ENCODE results near the gene MEI1. TPM values are rescaled to one million over a fixed set of nuclear protein-coding genes. Genes with fewer than 3 reads are reported as not detected.
A peak's percentile ranks its signal among the peaks of the same experiment; 100 is the strongest.

The MEI1 gene
- total RNA-seq, 2 experiments from 2014 or later, result 27.7 to 28.4 TPM

DNA sequence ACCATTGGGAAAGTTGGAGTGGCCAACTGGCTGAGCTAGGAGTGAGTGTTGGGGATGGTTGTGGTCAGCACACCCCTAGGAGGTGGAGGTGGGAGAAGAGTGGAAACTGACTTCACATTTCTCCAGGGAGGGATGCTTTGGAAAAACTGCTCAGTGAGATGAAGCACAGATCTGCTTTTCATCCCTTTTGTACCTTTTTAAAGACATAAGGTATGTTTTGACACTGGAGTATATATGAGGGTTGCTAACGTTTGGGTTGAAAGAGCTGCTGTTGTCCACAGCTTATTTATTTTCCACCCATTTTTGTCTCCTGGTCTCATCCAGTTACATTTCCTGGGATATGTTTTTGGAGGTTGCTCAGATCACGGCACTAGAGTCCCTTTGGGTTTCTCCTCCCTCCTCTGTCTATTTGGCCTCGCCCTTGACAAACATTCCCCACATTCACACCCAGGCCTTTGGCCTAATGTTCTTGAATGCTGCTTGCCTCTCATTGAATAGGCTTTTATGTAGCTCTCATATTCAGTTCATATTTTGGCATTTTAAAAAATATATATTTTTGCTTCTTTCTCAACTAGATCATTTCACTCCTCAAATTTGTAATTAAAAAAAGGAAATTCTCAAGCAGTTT lies 141.9 kb downstream of the MEI1 start:
- no peak overlapping the region for H3K27ac Mint-ChIP-seq
- intact Hi-C loops (cut with micrococcal nuclease), result no loop called here
- peaks cover 70% of the 10 kb centered on the region for H3K4me1 Mint-ChIP-seq (ENCODE audit: low read depth)
- no peaks in the 10 kb centered on the region for H3K9me3 Mint-ChIP-seq
- DNase-seq (no peak), ATAC-seq (no peak)
- H3K36me3 Mint-ChIP-seq (ENCODE audit: low read depth), result peaks cover 55% of the 10 kb centered on the region
- H3K4me3 Mint-ChIP-seq, result no peak overlapping the region
- no peaks in the 10 kb centered on the region for H3K27me3 Mint-ChIP-seq
- POLR2A ChIA-PET, result interaction anchor here (0.6 to 3.9 kb wide), 6 partner anchors 13 to 700 kb away, joined by 3 to 14 read pairs (median 4); no protein-coding TSS in a partner anchor
- TF ChIP-seq, protein P1, sequence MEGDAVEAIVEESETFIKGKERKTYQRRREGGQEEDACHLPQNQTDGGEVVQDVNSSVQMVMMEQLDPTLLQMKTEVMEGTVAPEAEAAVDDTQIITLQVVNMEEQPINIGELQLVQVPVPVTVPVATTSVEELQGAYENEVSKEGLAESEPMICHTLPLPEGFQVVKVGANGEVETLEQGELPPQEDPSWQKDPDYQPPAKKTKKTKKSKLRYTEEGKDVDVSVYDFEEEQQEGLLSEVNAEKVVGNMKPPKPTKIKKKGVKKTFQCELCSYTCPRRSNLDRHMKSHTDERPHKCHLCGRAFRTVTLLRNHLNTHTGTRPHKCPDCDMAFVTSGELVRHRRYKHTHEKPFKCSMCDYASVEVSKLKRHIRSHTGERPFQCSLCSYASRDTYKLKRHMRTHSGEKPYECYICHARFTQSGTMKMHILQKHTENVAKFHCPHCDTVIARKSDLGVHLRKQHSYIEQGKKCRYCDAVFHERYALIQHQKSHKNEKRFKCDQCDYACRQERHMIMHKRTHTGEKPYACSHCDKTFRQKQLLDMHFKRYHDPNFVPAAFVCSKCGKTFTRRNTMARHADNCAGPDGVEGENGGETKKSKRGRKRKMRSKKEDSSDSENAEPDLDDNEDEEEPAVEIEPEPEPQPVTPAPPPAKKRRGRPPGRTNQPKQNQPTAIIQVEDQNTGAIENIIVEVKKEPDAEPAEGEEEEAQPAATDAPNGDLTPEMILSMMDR (IDR thresholded peaks at IDR 0.05), result no peak
- CTCF ChIA-PET, result interaction anchor here (0.8 to 7.3 kb wide), 5 partner anchors 7 to 143 kb away, joined by 3 to 42 read pairs (median 8); no protein-coding TSS in a partner anchor

DNA sequence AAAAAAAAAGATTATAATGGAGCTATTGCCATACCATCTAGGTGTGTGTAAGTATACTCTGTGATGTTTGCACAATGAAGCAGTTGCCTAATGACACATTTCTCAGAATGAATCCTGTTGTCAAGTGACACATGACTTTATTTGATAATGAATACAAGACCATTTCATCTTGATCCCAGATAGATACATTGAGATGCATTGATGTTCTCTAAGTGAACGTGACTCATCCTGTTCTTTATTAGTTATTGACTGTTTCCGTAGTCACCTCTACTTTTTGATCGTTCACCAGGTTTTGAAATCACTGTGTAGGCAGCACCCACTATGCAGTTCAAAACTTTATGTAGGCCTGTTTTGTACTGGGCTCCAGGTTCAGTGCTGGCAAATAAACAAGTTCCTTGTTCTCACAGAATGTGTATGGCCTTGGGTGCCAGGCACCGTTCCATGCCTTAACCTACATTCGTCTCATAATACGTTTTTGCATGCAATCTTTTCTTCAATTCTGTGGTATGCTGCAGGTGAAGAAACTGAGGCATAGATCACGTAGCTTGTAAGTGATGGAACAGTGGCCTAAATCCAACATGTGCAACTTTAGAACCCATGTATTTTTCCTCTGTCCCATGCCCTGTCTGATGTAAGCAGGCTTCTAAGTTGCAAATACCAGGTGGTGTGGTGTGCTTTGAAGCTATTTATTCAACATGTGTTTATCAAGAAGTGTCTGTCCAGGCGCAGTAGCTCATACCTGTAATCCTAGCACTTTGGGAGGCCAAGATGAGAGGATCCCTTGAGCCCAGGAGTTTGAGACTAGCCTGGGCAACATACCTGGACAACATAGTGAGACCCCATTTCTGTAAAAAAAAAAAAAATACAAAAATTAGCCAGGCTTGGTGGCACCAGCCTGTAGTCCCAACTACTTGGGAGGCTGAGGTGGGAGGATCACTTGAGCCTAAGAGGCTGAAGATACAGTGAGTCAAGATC lies 144.0 kb downstream of the MEI1 start:
- ChIA-PET CTCF (interaction anchor here (0.7 to 7.3 kb wide), 4 partner anchors 9 to 21 kb away, joined by 3 to 42 read pairs (median 6); no protein-coding TSS in a partner anchor), POLR2A (interaction anchor here (0.7 to 3.9 kb wide), 8 partner anchors 9 to 84 kb away, joined by 3 to 23 read pairs (median 9); partner anchors contain the start of gene SREBF2)
- H3K4me1 Mint-ChIP-seq (ENCODE audit: low read depth), result peaks cover 73% of the 10 kb centered on the region
- peak overlapping the region; percentile 69 for H3K27ac Mint-ChIP-seq
- H3K36me3 Mint-ChIP-seq (ENCODE audit: low read depth), result peaks cover 51% of the 10 kb centered on the region
- intact Hi-C loops (cut with micrococcal nuclease), result loop anchor here (1.0 kb wide), 1 partner anchor 14 kb away; no protein-coding TSS in a partner anchor
- peak; percentile 90 for ATAC-seq
- no peak overlapping the region for H3K4me3 Mint-ChIP-seq
- TF ChIP-seq, protein P1 (IDR thresholded peaks at IDR 0.05), result no peak
- no peaks in the 10 kb centered on the region for H3K9me3 Mint-ChIP-seq
- DNase-seq, result peak; percentile 17
- H3K27me3 Mint-ChIP-seq, result no peaks in the 10 kb centered on the region

DNA sequence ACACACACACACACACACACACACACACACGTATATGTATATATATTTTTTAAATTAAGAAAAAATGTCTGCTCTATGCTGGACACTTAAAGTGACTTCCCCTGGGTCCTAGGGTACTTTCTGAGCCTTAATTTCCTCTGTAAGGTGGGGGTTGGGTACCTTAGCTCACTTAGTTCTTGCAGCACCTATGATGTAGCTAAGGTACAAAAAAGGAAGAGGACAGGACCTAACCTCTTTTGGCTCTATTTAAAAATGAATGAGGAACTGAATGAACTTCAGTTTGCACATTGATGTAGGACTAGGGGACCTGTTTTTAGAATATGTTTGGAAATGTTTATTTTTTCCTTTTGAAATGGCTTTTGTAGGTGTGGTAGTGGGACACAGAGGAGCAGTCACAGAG lies 144.7 kb downstream of the MEI1 start:
- H3K27ac Mint-ChIP-seq, result peak overlapping the region; percentile 63
- ATAC-seq, result no peak
- intact Hi-C loops (cut with micrococcal nuclease), result no loop called here
- H3K27me3 Mint-ChIP-seq, result no peaks in the 10 kb centered on the region
- H3K4me3 Mint-ChIP-seq, result no peak overlapping the region
- DNase-seq, result no peak
- H3K4me1 Mint-ChIP-seq (ENCODE audit: low read depth), result peaks cover 75% of the 10 kb centered on the region
- TF ChIP-seq, protein P1 (IDR thresholded peaks at IDR 0.05), result no peak
- H3K36me3 Mint-ChIP-seq (ENCODE audit: low read depth), result peaks cover 51% of the 10 kb centered on the region
- H3K9me3 Mint-ChIP-seq, result no peaks in the 10 kb centered on the region
- ChIA-PET CTCF (interaction anchor here (7.3 kb wide), 1 partner anchor 14 kb away, joined by 42 read pairs; no protein-coding TSS in a partner anchor), POLR2A (interaction anchor here (0.7 to 3.9 kb wide), 6 partner anchors 8 to 84 kb away, joined by 3 to 23 read pairs (median 12); partner anchors contain the start of gene SREBF2)

- intact Hi-C loops (cut with micrococcal nuclease), result no loop called here
- H3K27me3 Mint-ChIP-seq, result no peaks in the 10 kb centered on the region
- peaks cover 75% of the 10 kb centered on the region for H3K4me1 Mint-ChIP-seq (ENCODE audit: low read depth)
- DNase-seq (no peak), ATAC-seq (no peak)
- no peak overlapping the region for H3K4me3 Mint-ChIP-seq
- CTCF ChIA-PET, result interaction anchor here (7.3 kb wide), 1 partner anchor 13 kb away, joined by 42 read pairs; no protein-coding TSS in a partner anchor
- POLR2A ChIA-PET, result interaction anchor here (2.5 to 3.9 kb wide), 3 partner anchors 8 to 13 kb away, joined by 11 to 23 read pairs (median 14); partner anchors contain the start of gene SREBF2
- H3K9me3 Mint-ChIP-seq, result no peaks in the 10 kb centered on the region
- TF ChIP-seq, protein P1 (IDR thresholded peaks at IDR 0.05), result no peak
- H3K27ac Mint-ChIP-seq, result peak overlapping the region; percentile 63
- peaks cover 50% of the 10 kb centered on the region for H3K36me3 Mint-ChIP-seq (ENCODE audit: low read depth)
Observed at GRCh38 chr22:41844513-41844912, 145.2 kb downstream of the MEI1 start.

Data from activated CD8-positive, alpha-beta T cell treated with anti-CD3 and anti-CD28 coated beads for 36 hours (primary cell).